Liver (tissue), 9 donors: ENCODE data around the gene TSPOAP1. TPM values are rescaled to one million over a fixed set of nuclear protein-coding genes. Genes with fewer than 3 reads are reported as not detected.

ENCODE experiments used
- DNase-seq: peaks from one replicate; pipeline ENCODE4 v3.0.0-alpha.2; 2017; ENCODE audit warnings: low spot score
- H3K27ac ChIP-seq, 2 donors: one replicate each; pipeline ENCODE4 v1.7.0; 2013; ENCODE audit warnings: inconsistent platforms in 2 of 2, low read length in 2 of 2, control low read depth in 1 of 2, low read depth in 1 of 2, mild to moderate bottlenecking in 1 of 2
- H3K27me3 ChIP-seq, 4 donors: one replicate each; pipeline versions ENCODE4 v1.6.1 to v1.7.0; 2013; ENCODE audit warnings: low read length in 3 of 4, inconsistent platforms in 1 of 4, mild to moderate bottlenecking in 1 of 4, moderate library complexity in 1 of 4; ENCODE audit not compliant: control insufficient read depth in 4 of 4, insufficient read depth in 4 of 4
- H3K36me3 ChIP-seq, 4 donors: one replicate each; pipeline versions ENCODE4 v1.6.1 to v1.7.0; 2013; ENCODE audit warnings: low read length in 3 of 4, mild to moderate bottlenecking in 3 of 4, low read depth in 1 of 4, moderate library complexity in 1 of 4; ENCODE audit not compliant: control insufficient read depth in 4 of 4, insufficient read depth in 3 of 4
- H3K4me1 ChIP-seq, 4 donors: one replicate each; pipeline versions ENCODE4 v1.6.1 to v1.7.0; 2013; ENCODE audit warnings: low read length in 3 of 4, mild to moderate bottlenecking in 3 of 4, moderate library complexity in 1 of 4; ENCODE audit not compliant: control insufficient read depth in 4 of 4, insufficient read depth in 4 of 4
- H3K4me3 ChIP-seq, 3 donors: one replicate each; pipeline versions ENCODE4 v1.6.1 to v1.7.0; 2013; ENCODE audit warnings: low read length in 3 of 3, control low read depth in 1 of 3, low read depth in 1 of 3, mild to moderate bottlenecking in 1 of 3
- H3K9ac ChIP-seq, 2 donors: one replicate each; pipeline ENCODE4 v1.7.0; 2013; ENCODE audit warnings: low read length in 2 of 2, mild to moderate bottlenecking in 2 of 2, moderate library complexity in 2 of 2, control low read depth in 1 of 2, low read depth in 1 of 2
- H3K9me3 ChIP-seq, 4 donors: one replicate each; pipeline versions ENCODE4 v1.6.1 to v1.7.0; 2013; ENCODE audit warnings: low read length in 3 of 4; ENCODE audit not compliant: control insufficient read depth in 4 of 4
- ATF3 ChIP-seq: IDR thresholded peaks from 2 replicates; pipeline ENCODE4 v1.6.1; 2016; ENCODE audit warnings: antibody characterized with exemption
- CTCF ChIP-seq: fragments of 150-350 bp; IDR thresholded peaks from 2 replicates; pipeline ENCODE4 v1.5.1; 2017; ENCODE audit warnings: improper control_type of control experiment, low read depth, low read length; ENCODE audit not compliant: missing input control
- EGR1 ChIP-seq, 2 donors: IDR thresholded peaks; 2 replicates each; pipeline ENCODE4 v1.6.1; 2016 to 2018; ENCODE audit warnings: antibody characterized with exemption in 2 of 2, low read depth in 2 of 2
- FOXA1 ChIP-seq: IDR thresholded peaks from 2 replicates; pipeline ENCODE4 v1.6.1; 2016; ENCODE audit warnings: antibody characterized with exemption
- FOXA2 ChIP-seq: IDR thresholded peaks from 2 replicates; pipeline ENCODE4 v1.6.1; 2016; ENCODE audit warnings: antibody characterized with exemption
- GABPA ChIP-seq, 2 donors: IDR thresholded peaks in 1 of 2; conservative IDR thresholded peaks in 1 of 2; 2 replicates each; pipeline ENCODE4 v1.6.1; 2016; ENCODE audit warnings: antibody characterized with exemption in 2 of 2, mild to moderate bottlenecking in 1 of 2, moderate library complexity in 1 of 2
- HNF4A ChIP-seq, 2 donors: conservative IDR thresholded peaks; 2 replicates each; pipeline ENCODE4 v1.6.1; 2016; ENCODE audit warnings: antibody characterized with exemption in 2 of 2, mild to moderate bottlenecking in 2 of 2
- HNF4G ChIP-seq: IDR thresholded peaks from 2 replicates; pipeline ENCODE4 v1.6.1; 2016; ENCODE audit warnings: antibody characterized with exemption
- JUND ChIP-seq, 2 donors: IDR thresholded peaks; 2 replicates each; pipeline ENCODE4 v1.6.1; 2016; ENCODE audit warnings: antibody characterized with exemption in 2 of 2
- MAX ChIP-seq: IDR thresholded peaks from 2 replicates; pipeline ENCODE4 v1.6.1; 2016; ENCODE audit warnings: antibody characterized with exemption
- NR2F2 ChIP-seq: IDR thresholded peaks from 2 replicates; pipeline ENCODE4 v1.6.1; 2016; ENCODE audit warnings: antibody characterized with exemption
- RAD21 ChIP-seq, 2 donors: IDR thresholded peaks; 2 replicates each; pipeline ENCODE4 v1.6.1; 2016; ENCODE audit warnings: antibody characterized with exemption in 2 of 2, mild to moderate bottlenecking in 2 of 2
- REST ChIP-seq: IDR thresholded peaks from 2 replicates; pipeline ENCODE4 v1.6.1; 2016; ENCODE audit warnings: antibody characterized with exemption, mild to moderate bottlenecking
- RXRA ChIP-seq, 2 donors: IDR thresholded peaks; 2 replicates each; pipeline ENCODE4 v1.6.1; 2017 to 2018; ENCODE audit warnings: antibody characterized with exemption in 2 of 2, mild to moderate bottlenecking in 1 of 2
- SP1 ChIP-seq: IDR thresholded peaks from 2 replicates; pipeline ENCODE4 v1.6.1; 2018; ENCODE audit warnings: antibody characterized with exemption, mild to moderate bottlenecking
- TAF1 ChIP-seq: conservative IDR thresholded peaks from 2 replicates; pipeline ENCODE4 v1.6.1; 2016; ENCODE audit warnings: antibody characterized with exemption, mild to moderate bottlenecking
- YY1 ChIP-seq: IDR thresholded peaks from 2 replicates; pipeline ENCODE4 v1.6.1; 2016; ENCODE audit warnings: antibody characterized with exemption, mild to moderate bottlenecking
- ZBTB33 ChIP-seq: IDR thresholded peaks from 2 replicates; pipeline ENCODE4 v1.6.1; 2016; ENCODE audit warnings: antibody characterized with exemption
- WGBS: extraction: QIAGEN DNeasy Blood & Tissue Kit; methylation state at CpG from one replicate; pipeline ENCODE4 v1.1.7; 2013; 5-methylcytosine and 5-hydroxymethylcytosine counted together
- polyA plus RNA-seq, 2 donors: library from polyadenylated mRNA; stranded (reverse) in 1 of 2; unstranded in 1 of 2; fragments of 200-250 nt in 1 of 2; fragments of >200 nt in 1 of 2; fragmentation: Nextera tagmentation in 1 of 2; extraction: Ambion mirVana in 1 of 2; gene quantifications; one replicate each; pipeline versions ENCODE4 v1.2.1 to v1.2.3, GENCODE V29; 2013 to 2015
- total RNA-seq, 2 donors: library from RNA; depleted of rRNA; stranded (reverse); fragments of >200 nt; gene quantifications; one replicate each; pipeline ENCODE4 v1.2.3, GENCODE V29; 2014
- donor health status: healthy.
- donor health status: healthy.
- donor health status: healthy.
- donor health status: healthy.
- donor health status: healthy.

Gene TSPOAP1
- total and polyA plus RNA-seq, 4 donors = 1.5 to 4.6 (median 2.6) TPM

- Histone ChIP-seq H3K27me3 (no peaks in the 10 kb centered on the region), H3K9ac (no peak overlapping the region), H3K4me1 (peaks cover under 1 to 15% (median 13%) of the 10 kb centered on the region in 4 donors), H3K4me3 (no peak overlapping the region), H3K36me3 (peaks cover 10 to 24% (median 23%) of the 10 kb centered on the region in 4 donors), H3K27ac (no peak overlapping the region), H3K9me3 (no peaks in the 10 kb centered on the region)
- WGBS = 93% methylated on average over 1 of the region's 1 CpG
- DNase-seq = no peak
- TF ChIP-seq EGR1 (IDR thresholded peaks at IDR 0.05; ENCODE audit: low read depth in 2 of 2) = no peak
- no peak for TF ChIP-seq RXRA (IDR thresholded peaks at IDR 0.05)
- no peak for TF ChIP-seq RAD21 (IDR thresholded peaks at IDR 0.05)
- no peak for TF ChIP-seq FOXA2
- no peak for TF ChIP-seq HNF4A (conservative IDR thresholded peaks at IDR 0.05)
- TF ChIP-seq CTCF = no peak
- no peak for TF ChIP-seq YY1
- no peak for TF ChIP-seq MAX
- no peak for TF ChIP-seq SP1
- TF ChIP-seq TAF1 = no peak
- TF ChIP-seq JUND (IDR thresholded peaks at IDR 0.05) = no peak
- no peak for TF ChIP-seq FOXA1
- no peak for TF ChIP-seq HNF4G
- no peak for TF ChIP-seq NR2F2
- TF ChIP-seq ZBTB33 = no peak
- TF ChIP-seq ATF3 = no peak
- no peak for TF ChIP-seq GABPA (IDR thresholded peaks at IDR 0.05 in 1 of 2, conservative IDR thresholded peaks at IDR 0.05 in 1 of 2)
- TF ChIP-seq REST = no peak
Measured at GRCh38 chr17:58356231-58356630, 27.6 kb upstream of the TSPOAP1 start.
